ENCODE results near the gene MIS18A. TPM values are rescaled to one million over a fixed set of nuclear protein-coding genes. Genes with fewer than 3 reads are reported as not detected.

Gene MIS18A
- total RNA-seq, 3 donors from 2014 or later (not counting 1 experiment from before 2014, with no cell fraction given) = 4.2 to 7.9 (median 5.2) TPM

GRCh38 chr21:32320059-32320458 lies 41.2 kb upstream of the MIS18A start:
- intact Hi-C loops (cut with micrococcal nuclease) = no loop called here
- H3K27ac ChIP-seq (ENCODE audit: low read length) = no peak overlapping the region
- no peaks in the 10 kb centered on the region for H3K4me1 Mint-ChIP-seq

GRCh38 chr21:32319012-32319411 lies 40.2 kb upstream of the MIS18A start:
- Mint-ChIP-seq H3K4me1 (no peaks in the 10 kb centered on the region), H3K27ac (no peak overlapping the region), H3K9me3 (no peaks in the 10 kb centered on the region), H3K4me3 (no peak overlapping the region), H3K27me3 (ENCODE audit: low read depth in 2 of 2) (no peaks in the 10 kb centered on the region), H3K36me3 (peaks cover 15% of the 10 kb centered on the region)
- H3K27ac ChIP-seq (ENCODE audit: low read length) = no peak overlapping the region
- peaks cover 85% of the 10 kb centered on the region for H3K36me3 ChIP-seq (ENCODE audit: control insufficient read depth, insufficient read depth, low read length)
- H3K9me3 ChIP-seq (ENCODE audit: control insufficient read depth, insufficient read depth, low read length) = no peaks in the 10 kb centered on the region
- 97% methylated on average over 7 of the region's 7 CpGs for WGBS (ENCODE audit: insufficient coverage)
- no peaks in the 10 kb centered on the region for H3K4me1 ChIP-seq (ENCODE audit: control insufficient read depth, insufficient read depth, low read length)
- ATAC-seq = no peak
- intact Hi-C loops (cut with micrococcal nuclease) = no loop called here
- DNase-seq = no peak
- no peaks in the 10 kb centered on the region for H3K27me3 ChIP-seq (ENCODE audit: control insufficient read depth, insufficient read depth, low read length)
- H3K4me3 ChIP-seq (ENCODE audit: low read length) = no peak overlapping the region
- TF ChIP-seq CTCF (IDR thresholded peaks at IDR 0.05) = no peak

More at GRCh38 chr21:32320059-32320458, 41.2 kb upstream of the MIS18A start:
- H3K4me3 ChIP-seq (ENCODE audit: low read length) = no peak overlapping the region
- no peaks in the 10 kb centered on the region for H3K9me3 ChIP-seq (ENCODE audit: control insufficient read depth, insufficient read depth, low read length)
- Mint-ChIP-seq H3K27ac (no peak overlapping the region), H3K4me3 (no peak overlapping the region), H3K36me3 (peaks cover 26% of the 10 kb centered on the region), H3K27me3 (ENCODE audit: low read depth in 2 of 2) (no peaks in the 10 kb centered on the region), H3K9me3 (no peaks in the 10 kb centered on the region)
- TF ChIP-seq CTCF (IDR thresholded peaks at IDR 0.05) = no peak
- H3K27me3 ChIP-seq (ENCODE audit: control insufficient read depth, insufficient read depth, low read length) = no peaks in the 10 kb centered on the region
- WGBS (ENCODE audit: insufficient coverage) = 98% methylated on average over 6 of the region's 6 CpGs
- H3K4me1 ChIP-seq (ENCODE audit: control insufficient read depth, insufficient read depth, low read length) = no peaks in the 10 kb centered on the region
- DNase-seq (no peak), ATAC-seq (no peak)
- H3K36me3 ChIP-seq (ENCODE audit: control insufficient read depth, insufficient read depth, low read length) = peaks cover 92% of the 10 kb centered on the region

GRCh38 chr21:32317726-32318125 lies 38.9 kb upstream of the MIS18A start:
- H3K27me3 Mint-ChIP-seq (ENCODE audit: low read depth in 2 of 2) = no peaks in the 10 kb centered on the region
- H3K4me1 Mint-ChIP-seq = no peaks in the 10 kb centered on the region
- H3K27ac ChIP-seq (ENCODE audit: low read length) = no peak overlapping the region
- H3K4me3 Mint-ChIP-seq = no peak overlapping the region
- no peak overlapping the region for H3K27ac Mint-ChIP-seq
- H3K36me3 Mint-ChIP-seq = peaks cover 9% of the 10 kb centered on the region
- no peaks in the 10 kb centered on the region for H3K27me3 ChIP-seq (ENCODE audit: control insufficient read depth, insufficient read depth, low read length)
- no peak for TF ChIP-seq CTCF (IDR thresholded peaks at IDR 0.05)
- H3K9me3 ChIP-seq (ENCODE audit: control insufficient read depth, insufficient read depth, low read length) = no peaks in the 10 kb centered on the region
- intact Hi-C loops (cut with micrococcal nuclease) = no loop called here
- H3K4me3 ChIP-seq (ENCODE audit: low read length) = no peak overlapping the region
- DNase-seq (no peak), ATAC-seq (no peak)
- peaks cover 76% of the 10 kb centered on the region for H3K36me3 ChIP-seq (ENCODE audit: control insufficient read depth, insufficient read depth, low read length)
- 92% methylated on average over 9 of the region's 9 CpGs for WGBS (ENCODE audit: insufficient coverage)
- no peaks in the 10 kb centered on the region for H3K9me3 Mint-ChIP-seq
- no peaks in the 10 kb centered on the region for H3K4me1 ChIP-seq (ENCODE audit: control insufficient read depth, insufficient read depth, low read length)

All from natural killer cell (primary cell).